Fibroblast of mammary gland (primary cell): ENCODE data around the gene AGAP2.
A peak's percentile ranks its signal among the peaks of the same experiment; 100 is the strongest.

Experiments used
- DNase-seq: peaks from one replicate; pipeline ENCODE4 v3.0.0-alpha.2; 2010; ENCODE audit warnings: low read depth
- H3K4me3 ChIP-seq: 2 replicates; pipeline ENCODE4 v1.5.1; 2011; ENCODE audit warnings: low read depth, mild to moderate bottlenecking, low read length, moderate library complexity; ENCODE audit not compliant: control insufficient read depth
- CTCF ChIP-seq: conservative IDR thresholded peaks from 2 replicates; pipeline ENCODE4 v1.5.1; 2011; ENCODE audit warnings: low read depth, low read length, inconsistent platforms; ENCODE audit not compliant: control insufficient read depth, insufficient read depth

Gene AGAP2

GRCh38 chr12:57744777-57745484 is 6.4 kb upstream of the AGAP2 start, which contains the start of gene TSPAN31:
Gene TSPAN31 (plus strand): TSS chr12:57745039. CDS start chr12:57745155, 116 bp downstream.
- H3K4me3 ChIP-seq = peak within 1 kb of the TSS; percentile 97
- DNase-seq = peak; percentile 99
- TF ChIP-seq CTCF = no peak

GRCh38 chr12:57744194-57744776 is 5.7 kb upstream of the AGAP2 start:
- TF ChIP-seq CTCF = no peak
- peak; percentile 90 for DNase-seq
- H3K4me3 ChIP-seq = peak overlapping the region; percentile 97

GRCh38 chr12:57743769-57744168 is 5.2 kb upstream of the AGAP2 start:
- no peak overlapping the region for H3K4me3 ChIP-seq
- DNase-seq = no peak
- no peak for TF ChIP-seq CTCF

- no peak overlapping the region for H3K4me3 ChIP-seq
- no peak for TF ChIP-seq CTCF
- DNase-seq = no peak
Measured at GRCh38 chr12:57741844-57742738, 3.5 kb upstream of the AGAP2 start.

- no peak for DNase-seq
- H3K4me3 ChIP-seq = no peak overlapping the region
- no peak for TF ChIP-seq CTCF
Measured at GRCh38 chr12:57741413-57741789, 2.9 kb upstream of the AGAP2 start.

- no peak for DNase-seq
- TF ChIP-seq CTCF = no peak
- H3K4me3 ChIP-seq = no peak overlapping the region
Measured at GRCh38 chr12:57740656-57741412, 2.3 kb upstream of the AGAP2 start.
